ENCODE measurements around the gene TNS3.

- no peak for TF ChIP-seq POLR2AphosphoS5 (IDR thresholded peaks at IDR 0.05; ENCODE audit: borderline replicate concordance, low read depth, low read length)
- no peak for TF ChIP-seq EZH2 (IDR thresholded peaks at IDR 0.05)
Observed at GRCh38 chr7:47478017-47478344, 103.9 kb downstream of the TNS3 start.
